ENCODE results near the gene CYSTM1.
A peak's percentile ranks its signal among the peaks of the same experiment; 100 is the strongest.

The CYSTM1 gene

GRCh38 chr5:140242099-140242498 lies 67.1 kb downstream of the CYSTM1 start:
- peaks cover 39 to 44% of the 10 kb centered on the region in 2 donors for H3K4me1 ChIP-seq (ENCODE audit: control insufficient read depth in 2 of 2, insufficient read depth in 2 of 2, low read length in 2 of 2)
- no peaks in the 10 kb centered on the region for H3K27me3 ChIP-seq (ENCODE audit: control insufficient read depth in 2 of 2, insufficient read depth in 2 of 2, low read length in 2 of 2)
- no peaks in the 10 kb centered on the region for H3K9me3 ChIP-seq (ENCODE audit: control insufficient read depth in 2 of 2, low read length in 2 of 2)
- H3K4me3 ChIP-seq (ENCODE audit: low read length in 2 of 2), result no peak overlapping the region
- H3K9ac ChIP-seq (ENCODE audit: low read depth in 1 of 2, low read length in 2 of 2), result peak overlapping the region; percentile 60 to 67
- H3K36me3 ChIP-seq (ENCODE audit: control insufficient read depth in 2 of 2, insufficient read depth in 2 of 2, low read length in 2 of 2), result peaks cover 13 to 23% of the 10 kb centered on the region in 2 donors
- peak overlapping the region; percentile 87 to 92 for H3K27ac ChIP-seq (ENCODE audit: low read depth in 2 of 2, low read length in 2 of 2)

GRCh38 chr5:140242890-140243585 lies 68.0 kb downstream of the CYSTM1 start:
- peaks cover 13 to 23% of the 10 kb centered on the region in 2 donors for H3K36me3 ChIP-seq (ENCODE audit: control insufficient read depth in 2 of 2, insufficient read depth in 2 of 2, low read length in 2 of 2)
- no peak overlapping the region for H3K4me3 ChIP-seq (ENCODE audit: low read length in 2 of 2)
- peaks cover 39 to 44% of the 10 kb centered on the region in 2 donors for H3K4me1 ChIP-seq (ENCODE audit: control insufficient read depth in 2 of 2, insufficient read depth in 2 of 2, low read length in 2 of 2)
- no peaks in the 10 kb centered on the region for H3K27me3 ChIP-seq (ENCODE audit: control insufficient read depth in 2 of 2, insufficient read depth in 2 of 2, low read length in 2 of 2)
- no peaks in the 10 kb centered on the region for H3K9me3 ChIP-seq (ENCODE audit: control insufficient read depth in 2 of 2, low read length in 2 of 2)
- H3K27ac ChIP-seq (ENCODE audit: low read depth in 2 of 2, low read length in 2 of 2), result peak overlapping the region in 1 of 2 donors; percentile 23
- peak overlapping the region in 1 of 2 donors; percentile 28 for H3K9ac ChIP-seq (ENCODE audit: low read depth in 1 of 2, low read length in 2 of 2)

GRCh38 chr5:140243706-140244250 lies 68.8 kb downstream of the CYSTM1 start:
- Histone ChIP-seq H3K9me3 (ENCODE audit: control insufficient read depth in 2 of 2, low read length in 2 of 2) (no peaks in the 10 kb centered on the region), H3K4me1 (ENCODE audit: control insufficient read depth in 2 of 2, insufficient read depth in 2 of 2, low read length in 2 of 2) (peaks cover 39 to 44% of the 10 kb centered on the region in 2 donors), H3K36me3 (ENCODE audit: control insufficient read depth in 2 of 2, insufficient read depth in 2 of 2, low read length in 2 of 2) (peaks cover 13 to 26% of the 10 kb centered on the region in 2 donors), H3K27ac (ENCODE audit: low read depth in 2 of 2, low read length in 2 of 2) (no peak overlapping the region), H3K9ac (ENCODE audit: low read depth in 1 of 2, low read length in 2 of 2) (no peak overlapping the region), H3K27me3 (ENCODE audit: control insufficient read depth in 2 of 2, insufficient read depth in 2 of 2, low read length in 2 of 2) (no peaks in the 10 kb centered on the region), H3K4me3 (ENCODE audit: low read length in 2 of 2) (no peak overlapping the region)

DNA sequence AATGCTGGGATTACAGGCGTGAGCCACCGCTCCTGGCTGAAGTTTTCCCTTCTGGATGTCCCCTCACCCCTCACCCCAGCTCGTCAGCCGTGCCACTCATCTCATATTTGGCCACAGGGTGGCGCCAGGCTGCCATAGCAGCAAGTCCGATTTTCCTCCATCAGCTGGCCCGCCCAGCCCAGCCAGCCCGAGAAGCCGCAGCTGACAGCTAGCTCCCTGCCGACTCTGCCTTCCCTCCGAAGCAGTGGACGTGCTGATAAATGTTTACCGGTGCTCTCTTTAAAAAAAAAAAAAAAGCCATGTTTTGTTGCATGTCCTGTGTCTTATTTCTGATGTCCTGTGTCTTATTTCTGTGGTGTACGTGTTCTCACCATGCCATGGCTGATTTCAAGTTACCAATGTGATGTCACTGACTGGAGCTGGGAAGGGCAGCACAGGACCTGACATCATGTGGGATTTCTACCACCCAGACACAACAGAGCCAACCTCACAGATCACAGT lies 69.6 kb downstream of the CYSTM1 start:
- Histone ChIP-seq H3K4me3 (ENCODE audit: low read length in 2 of 2) (no peak overlapping the region), H3K9ac (ENCODE audit: low read depth in 1 of 2, low read length in 2 of 2) (no peak overlapping the region), H3K27ac (ENCODE audit: low read depth in 2 of 2, low read length in 2 of 2) (no peak overlapping the region), H3K27me3 (ENCODE audit: control insufficient read depth in 2 of 2, insufficient read depth in 2 of 2, low read length in 2 of 2) (no peaks in the 10 kb centered on the region), H3K36me3 (ENCODE audit: control insufficient read depth in 2 of 2, insufficient read depth in 2 of 2, low read length in 2 of 2) (peaks cover 13 to 28% of the 10 kb centered on the region in 2 donors), H3K9me3 (ENCODE audit: control insufficient read depth in 2 of 2, low read length in 2 of 2) (no peaks in the 10 kb centered on the region), H3K4me1 (ENCODE audit: control insufficient read depth in 2 of 2, insufficient read depth in 2 of 2, low read length in 2 of 2) (peaks cover 39 to 43% of the 10 kb centered on the region in 2 donors)

DNA sequence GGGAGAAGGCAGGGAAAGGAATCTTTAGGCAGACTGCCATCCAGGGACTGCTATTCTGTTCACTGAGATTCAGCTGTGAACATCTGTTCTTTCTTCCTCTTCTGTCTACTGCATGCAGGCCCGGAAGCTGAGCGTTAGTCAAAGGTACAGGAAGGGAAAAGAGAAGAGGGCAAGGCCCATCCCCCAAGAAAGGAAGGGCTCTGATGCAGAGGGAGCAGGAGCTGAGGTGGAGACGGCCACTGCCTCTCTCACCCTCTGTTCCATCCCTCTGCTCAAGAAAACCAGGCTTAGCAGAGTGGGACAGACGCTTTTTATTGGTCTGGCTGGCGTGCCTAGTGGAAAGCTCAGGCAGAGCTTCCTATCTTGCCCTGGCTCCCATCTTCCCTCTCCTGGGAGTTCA lies 70.4 kb downstream of the CYSTM1 start:
- H3K9me3 ChIP-seq (ENCODE audit: control insufficient read depth in 2 of 2, low read length in 2 of 2), result no peaks in the 10 kb centered on the region
- no peak overlapping the region for H3K9ac ChIP-seq (ENCODE audit: low read depth in 1 of 2, low read length in 2 of 2)
- no peak overlapping the region for H3K4me3 ChIP-seq (ENCODE audit: low read length in 2 of 2)
- H3K27me3 ChIP-seq (ENCODE audit: control insufficient read depth in 2 of 2, insufficient read depth in 2 of 2, low read length in 2 of 2), result no peaks in the 10 kb centered on the region
- H3K36me3 ChIP-seq (ENCODE audit: control insufficient read depth in 2 of 2, insufficient read depth in 2 of 2, low read length in 2 of 2), result peaks cover 13 to 31% of the 10 kb centered on the region in 2 donors
- H3K4me1 ChIP-seq (ENCODE audit: control insufficient read depth in 2 of 2, insufficient read depth in 2 of 2, low read length in 2 of 2), result peaks cover 37 to 38% of the 10 kb centered on the region in 2 donors
- H3K27ac ChIP-seq (ENCODE audit: low read depth in 2 of 2, low read length in 2 of 2), result no peak overlapping the region

DNA sequence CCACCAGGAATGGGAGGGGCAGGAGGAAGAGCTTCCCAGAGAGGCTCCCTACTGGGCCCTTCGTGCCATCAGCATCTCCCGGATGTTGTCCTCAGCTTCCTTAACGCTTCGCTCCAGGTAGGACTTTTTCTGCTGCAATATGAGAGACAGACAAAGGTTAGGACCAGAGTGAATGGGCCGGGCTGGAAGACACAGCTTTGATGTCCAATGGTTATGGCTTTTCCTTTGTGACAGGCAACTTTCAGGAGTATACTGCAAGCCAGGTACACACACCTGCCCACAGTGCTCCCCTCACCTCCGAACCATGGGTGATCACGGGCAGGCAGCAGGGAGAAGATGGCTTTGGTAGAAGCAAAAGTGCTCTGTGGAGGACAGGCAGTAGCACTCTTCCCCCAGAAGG lies 70.9 kb downstream of the CYSTM1 start:
- Histone ChIP-seq H3K4me1 (ENCODE audit: control insufficient read depth in 2 of 2, insufficient read depth in 2 of 2, low read length in 2 of 2) (peaks cover 31 to 34% of the 10 kb centered on the region in 2 donors), H3K27ac (ENCODE audit: low read depth in 2 of 2, low read length in 2 of 2) (no peak overlapping the region), H3K36me3 (ENCODE audit: control insufficient read depth in 2 of 2, insufficient read depth in 2 of 2, low read length in 2 of 2) (peaks cover 13 to 33% of the 10 kb centered on the region in 2 donors), H3K9me3 (ENCODE audit: control insufficient read depth in 2 of 2, low read length in 2 of 2) (no peaks in the 10 kb centered on the region), H3K27me3 (ENCODE audit: control insufficient read depth in 2 of 2, insufficient read depth in 2 of 2, low read length in 2 of 2) (no peaks in the 10 kb centered on the region), H3K9ac (ENCODE audit: low read depth in 1 of 2, low read length in 2 of 2) (no peak overlapping the region), H3K4me3 (ENCODE audit: low read length in 2 of 2) (no peak overlapping the region)

DNA sequence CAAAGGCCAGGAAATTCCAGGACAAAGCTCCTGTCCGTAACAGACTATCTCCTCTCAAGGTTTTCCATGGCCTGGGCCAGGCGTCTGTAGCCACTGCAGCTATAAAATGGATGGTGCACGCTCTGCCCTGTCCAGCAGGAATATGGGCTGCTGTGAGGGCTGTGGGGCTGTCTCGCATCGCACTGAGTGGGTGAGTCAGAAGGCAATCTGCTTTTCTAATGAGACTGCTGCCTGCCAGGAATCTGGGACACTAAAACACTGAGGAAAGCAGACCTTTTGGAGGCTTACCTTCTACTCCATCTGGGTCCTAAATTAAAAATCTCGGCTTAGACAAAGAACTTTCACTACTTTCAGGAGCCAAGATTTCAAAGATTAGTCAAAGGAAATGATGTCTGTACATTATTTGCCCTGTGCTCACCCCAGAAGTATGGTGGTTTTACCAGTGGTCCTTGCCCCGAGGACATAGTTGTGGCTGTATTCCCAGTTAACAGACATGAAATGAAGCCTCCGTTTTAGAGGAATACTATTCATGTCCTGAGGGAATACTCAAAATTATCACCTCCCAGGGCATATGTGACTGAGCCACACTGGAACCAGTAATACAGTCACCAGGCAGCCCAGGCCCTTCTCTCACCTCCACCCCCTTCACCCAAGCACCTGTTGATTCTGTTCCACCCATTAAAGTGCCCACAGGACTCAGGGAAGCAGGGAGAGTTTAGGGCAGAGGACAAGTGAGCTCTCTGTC lies 71.6 kb downstream of the CYSTM1 start:
- peaks cover 16 to 35% of the 10 kb centered on the region in 2 donors for H3K36me3 ChIP-seq (ENCODE audit: control insufficient read depth in 2 of 2, insufficient read depth in 2 of 2, low read length in 2 of 2)
- H3K4me3 ChIP-seq (ENCODE audit: low read length in 2 of 2), result no peak overlapping the region
- no peak overlapping the region for H3K27ac ChIP-seq (ENCODE audit: low read depth in 2 of 2, low read length in 2 of 2)
- H3K27me3 ChIP-seq (ENCODE audit: control insufficient read depth in 2 of 2, insufficient read depth in 2 of 2, low read length in 2 of 2), result no peaks in the 10 kb centered on the region
- H3K4me1 ChIP-seq (ENCODE audit: control insufficient read depth in 2 of 2, insufficient read depth in 2 of 2, low read length in 2 of 2), result peaks cover 25 to 28% of the 10 kb centered on the region in 2 donors
- H3K9me3 ChIP-seq (ENCODE audit: control insufficient read depth in 2 of 2, low read length in 2 of 2), result no peaks in the 10 kb centered on the region
- H3K9ac ChIP-seq (ENCODE audit: low read depth in 1 of 2, low read length in 2 of 2), result no peak overlapping the region

DNA sequence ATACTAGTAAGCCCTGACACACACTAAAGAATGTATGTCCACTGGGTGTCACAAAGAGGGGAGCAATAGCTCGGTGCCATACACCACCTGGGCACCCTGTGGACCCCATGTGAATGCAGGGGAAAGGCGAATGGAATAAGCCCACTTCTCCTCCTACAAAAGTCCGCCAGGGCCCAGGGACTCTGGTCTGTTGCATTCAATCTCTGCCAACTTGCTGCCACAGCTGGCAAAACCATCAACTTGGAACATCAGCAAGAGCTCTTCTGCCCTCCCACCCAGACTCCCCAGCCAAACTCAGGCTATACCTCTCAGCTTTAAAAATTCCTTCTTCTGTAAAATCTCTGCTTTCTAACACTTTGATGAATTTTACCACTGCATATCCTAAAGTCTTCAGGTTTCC lies 73.4 kb downstream of the CYSTM1 start:
- Histone ChIP-seq H3K9ac (ENCODE audit: low read depth in 1 of 2, low read length in 2 of 2) (no peak overlapping the region), H3K27ac (ENCODE audit: low read depth in 2 of 2, low read length in 2 of 2) (no peak overlapping the region), H3K27me3 (ENCODE audit: control insufficient read depth in 2 of 2, insufficient read depth in 2 of 2, low read length in 2 of 2) (no peaks in the 10 kb centered on the region), H3K4me1 (ENCODE audit: control insufficient read depth in 2 of 2, insufficient read depth in 2 of 2, low read length in 2 of 2) (peaks cover 10 to 11% of the 10 kb centered on the region in 2 donors), H3K9me3 (ENCODE audit: control insufficient read depth in 2 of 2, low read length in 2 of 2) (no peaks in the 10 kb centered on the region), H3K4me3 (ENCODE audit: low read length in 2 of 2) (no peak overlapping the region), H3K36me3 (ENCODE audit: control insufficient read depth in 2 of 2, insufficient read depth in 2 of 2, low read length in 2 of 2) (peaks cover 16 to 35% of the 10 kb centered on the region in 2 donors)

DNA sequence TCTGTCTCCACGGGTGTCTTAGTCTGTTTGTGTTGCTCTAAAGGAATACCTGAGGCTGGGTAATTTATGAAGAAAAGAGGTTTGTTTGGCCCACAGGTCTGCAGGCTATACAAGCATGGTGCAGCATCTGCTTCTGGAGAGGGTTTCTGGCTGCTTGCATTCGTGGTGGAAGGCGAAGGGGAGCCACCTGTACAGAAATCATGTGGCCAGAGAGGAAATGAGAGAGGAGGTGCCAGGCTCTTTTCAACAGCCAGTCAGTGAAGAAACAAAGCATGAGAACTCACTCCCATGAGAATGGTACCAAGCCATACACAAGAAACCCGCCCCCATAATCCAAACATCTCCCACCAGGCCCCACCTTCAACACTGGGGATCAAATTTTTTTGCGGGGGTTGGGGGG lies 74.5 kb downstream of the CYSTM1 start:
- Histone ChIP-seq H3K27ac (ENCODE audit: low read depth in 2 of 2, low read length in 2 of 2) (no peak overlapping the region), H3K4me1 (ENCODE audit: control insufficient read depth in 2 of 2, insufficient read depth in 2 of 2, low read length in 2 of 2) (peaks cover 21 to 22% of the 10 kb centered on the region in 2 donors), H3K36me3 (ENCODE audit: control insufficient read depth in 2 of 2, insufficient read depth in 2 of 2, low read length in 2 of 2) (peaks cover 13 to 30% of the 10 kb centered on the region in 2 donors), H3K4me3 (ENCODE audit: low read length in 2 of 2) (no peak overlapping the region), H3K9me3 (ENCODE audit: control insufficient read depth in 2 of 2, low read length in 2 of 2) (no peaks in the 10 kb centered on the region), H3K27me3 (ENCODE audit: control insufficient read depth in 2 of 2, insufficient read depth in 2 of 2, low read length in 2 of 2) (no peaks in the 10 kb centered on the region), H3K9ac (ENCODE audit: low read depth in 1 of 2, low read length in 2 of 2) (no peak overlapping the region)

DNA sequence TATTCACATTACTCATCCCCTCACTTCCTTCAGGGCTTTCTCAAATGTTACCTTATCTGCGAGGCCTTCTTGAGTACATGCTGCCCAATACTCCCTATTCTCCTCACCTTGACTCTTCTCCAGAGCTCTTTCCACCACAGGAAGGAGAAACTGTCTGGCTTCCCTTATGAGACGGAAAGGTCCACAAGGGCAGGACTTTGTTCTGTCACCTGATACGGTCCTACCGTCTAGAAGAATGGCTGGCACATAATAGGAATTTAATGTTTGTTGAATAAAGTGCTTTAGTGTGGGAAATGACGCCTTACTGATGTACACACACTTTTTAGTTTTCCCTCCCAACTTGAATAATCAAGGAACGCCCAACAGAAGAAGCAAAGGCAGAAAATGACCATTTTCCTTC lies 75.4 kb downstream of the CYSTM1 start:
- Histone ChIP-seq H3K27ac (ENCODE audit: low read depth in 2 of 2, low read length in 2 of 2) (no peak overlapping the region), H3K9me3 (ENCODE audit: control insufficient read depth in 2 of 2, low read length in 2 of 2) (no peaks in the 10 kb centered on the region), H3K4me1 (ENCODE audit: control insufficient read depth in 2 of 2, insufficient read depth in 2 of 2, low read length in 2 of 2) (peaks cover 16 to 20% of the 10 kb centered on the region in 2 donors), H3K9ac (ENCODE audit: low read depth in 1 of 2, low read length in 2 of 2) (no peak overlapping the region), H3K4me3 (ENCODE audit: low read length in 2 of 2) (no peak overlapping the region), H3K36me3 (ENCODE audit: control insufficient read depth in 2 of 2, insufficient read depth in 2 of 2, low read length in 2 of 2) (peaks cover 5 to 23% of the 10 kb centered on the region in 2 donors), H3K27me3 (ENCODE audit: control insufficient read depth in 2 of 2, insufficient read depth in 2 of 2, low read length in 2 of 2) (no peaks in the 10 kb centered on the region)

All from mucosa of rectum (tissue), 2 donors.